Cardiac fibroblast (primary cell): Measurements from ENCODE around the gene TUB.

Experiments used
- DNase-seq, 2 donors: peaks; one replicate each; pipeline versions ENCODE4 v3.0.0 to v3.0.0-alpha.2; 2010; ENCODE audit warnings: low read depth in 2 of 2
- H3K4me3 ChIP-seq, 2 donors: replicated peaks in 1 of 2; 1 replicate in 1 of 2; 2 replicates in 1 of 2; pipeline ENCODE4 v1.5.1; 2011; ENCODE audit warnings: low read depth in 2 of 2, low read length in 2 of 2, mild to moderate bottlenecking in 2 of 2, moderate library complexity in 1 of 2
- TF ChIP-seq, protein P1 (sequence below): IDR thresholded peaks from one replicate; pipeline ENCODE4 v1.5.1; 2011; ENCODE audit warnings: low read depth, mild to moderate bottlenecking, low read length, inconsistent platforms

TUB gene

DNA sequence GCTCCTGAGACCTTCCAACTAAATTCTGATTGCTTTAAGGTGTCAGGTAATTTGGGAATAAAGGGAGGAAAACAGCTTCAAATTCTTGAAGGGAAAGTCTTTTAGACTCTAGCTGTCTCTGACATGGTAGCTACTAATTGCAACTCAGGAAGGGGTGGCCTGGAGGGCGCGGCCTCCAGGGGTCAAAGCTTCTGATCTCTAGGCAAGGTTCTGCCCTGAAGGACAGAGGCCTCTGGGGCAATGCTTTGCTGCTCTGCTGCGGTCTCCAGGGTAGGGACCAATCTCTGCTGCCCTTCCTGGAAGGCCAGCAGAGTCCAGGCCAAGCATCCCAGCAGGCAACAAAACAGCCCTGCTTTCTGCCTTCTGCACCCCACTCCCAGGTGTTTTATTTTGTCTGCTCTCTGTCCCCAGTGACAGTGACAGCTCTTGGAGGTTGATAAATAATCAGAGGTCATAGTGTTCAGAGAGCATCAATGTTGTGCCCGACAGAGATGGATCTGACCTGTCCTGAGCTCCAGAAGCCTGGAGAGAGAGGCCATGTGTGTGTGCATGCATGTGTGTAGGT, 1.8 kb upstream of the TUB start:
- H3K4me3 ChIP-seq, result no peak overlapping the region
- DNase-seq, result no peak
- TF ChIP-seq, protein P1, sequence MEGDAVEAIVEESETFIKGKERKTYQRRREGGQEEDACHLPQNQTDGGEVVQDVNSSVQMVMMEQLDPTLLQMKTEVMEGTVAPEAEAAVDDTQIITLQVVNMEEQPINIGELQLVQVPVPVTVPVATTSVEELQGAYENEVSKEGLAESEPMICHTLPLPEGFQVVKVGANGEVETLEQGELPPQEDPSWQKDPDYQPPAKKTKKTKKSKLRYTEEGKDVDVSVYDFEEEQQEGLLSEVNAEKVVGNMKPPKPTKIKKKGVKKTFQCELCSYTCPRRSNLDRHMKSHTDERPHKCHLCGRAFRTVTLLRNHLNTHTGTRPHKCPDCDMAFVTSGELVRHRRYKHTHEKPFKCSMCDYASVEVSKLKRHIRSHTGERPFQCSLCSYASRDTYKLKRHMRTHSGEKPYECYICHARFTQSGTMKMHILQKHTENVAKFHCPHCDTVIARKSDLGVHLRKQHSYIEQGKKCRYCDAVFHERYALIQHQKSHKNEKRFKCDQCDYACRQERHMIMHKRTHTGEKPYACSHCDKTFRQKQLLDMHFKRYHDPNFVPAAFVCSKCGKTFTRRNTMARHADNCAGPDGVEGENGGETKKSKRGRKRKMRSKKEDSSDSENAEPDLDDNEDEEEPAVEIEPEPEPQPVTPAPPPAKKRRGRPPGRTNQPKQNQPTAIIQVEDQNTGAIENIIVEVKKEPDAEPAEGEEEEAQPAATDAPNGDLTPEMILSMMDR, result no peak

DNA sequence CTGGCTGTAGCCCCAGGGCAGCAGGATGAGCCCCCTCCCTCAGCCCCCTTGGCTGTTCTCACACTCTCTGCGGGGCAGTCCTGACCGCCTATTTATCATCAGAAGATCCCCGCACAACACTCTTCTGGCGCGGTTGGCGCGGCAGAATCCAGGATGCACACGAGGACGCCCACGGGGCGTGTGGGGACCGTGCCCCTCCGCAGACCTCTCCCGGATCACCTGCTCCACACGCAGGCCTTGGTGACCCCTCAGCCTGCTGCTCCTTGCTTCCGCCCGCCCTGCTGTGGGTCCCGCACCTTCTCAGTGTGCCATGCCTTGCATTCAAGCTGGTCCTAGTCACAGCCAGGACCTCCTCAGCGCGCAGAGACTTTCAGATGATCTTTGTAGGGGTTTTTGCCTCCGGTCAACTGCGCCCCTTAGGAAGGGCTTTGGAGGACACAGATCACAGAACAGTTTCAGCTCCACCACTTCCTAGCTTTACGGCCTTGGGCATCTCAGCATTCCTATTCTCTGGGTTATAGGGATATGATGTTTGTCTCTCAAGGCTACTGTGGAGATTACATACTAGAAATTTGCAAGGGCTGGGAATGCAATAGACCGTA, 841 bp upstream of the TUB start:
- H3K4me3 ChIP-seq, result no peak overlapping the region
- TF ChIP-seq, protein P1, result no peak
- DNase-seq, result no peak

DNA sequence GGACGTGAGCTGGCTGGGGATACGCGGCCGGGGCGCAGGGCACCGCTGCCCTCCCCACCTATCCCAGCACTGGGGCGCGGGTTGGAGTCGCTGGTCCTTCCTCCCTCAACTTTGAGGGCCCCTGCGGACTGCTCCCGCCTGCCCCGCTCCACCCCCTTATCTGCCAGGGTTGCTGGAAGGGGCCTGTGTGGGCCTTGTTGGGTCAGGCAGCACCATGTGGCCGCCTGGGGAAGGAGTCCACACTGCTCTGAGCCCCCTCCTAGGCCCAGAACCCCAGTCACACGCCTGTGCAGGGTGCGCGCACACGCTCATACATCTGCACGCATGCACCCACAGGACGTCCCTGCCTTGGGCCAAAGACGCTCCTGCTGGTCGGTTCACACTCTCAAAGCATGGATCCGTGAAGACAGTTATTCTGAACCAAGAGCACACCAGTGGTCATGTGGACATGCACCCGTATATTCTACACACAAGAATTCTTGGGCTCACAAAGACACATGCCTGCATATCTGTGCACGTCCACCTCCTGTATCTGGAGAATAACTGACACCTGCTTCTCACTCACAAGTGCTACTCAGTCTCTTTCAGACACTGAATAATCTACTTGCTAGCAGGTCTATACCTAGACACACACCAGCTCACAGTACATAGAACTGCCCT, 710 bp downstream of the TUB start:
- peak in 1 of 2 donors; percentile 16 for DNase-seq
- H3K4me3 ChIP-seq, result peak overlapping the region; percentile 47 to 53
- TF ChIP-seq, protein P1, result no peak

- H3K4me3 ChIP-seq, result no peak overlapping the region
- DNase-seq, result no peak
- TF ChIP-seq, protein P1, result no peak
These were observed 1.5 kb downstream of the TUB start for GRCh38 chr11:8082391-8083087.

DNA sequence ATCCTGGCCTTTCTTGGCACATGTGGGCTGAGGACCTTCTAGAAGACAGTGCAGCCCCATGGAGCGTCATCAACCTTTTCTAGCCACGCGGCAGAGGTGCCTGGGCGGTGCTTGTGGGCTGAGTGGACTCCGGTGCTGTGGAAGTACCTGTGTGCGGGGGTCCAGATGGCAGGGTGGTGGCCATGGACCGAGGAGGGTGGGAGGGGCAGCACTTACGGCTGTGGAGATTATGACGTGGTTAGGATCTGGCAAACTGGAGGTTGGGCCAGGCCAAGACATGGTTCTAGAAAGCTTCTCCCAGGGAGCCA, 2.0 kb downstream of the TUB start:
- no peak for DNase-seq
- no peak overlapping the region for H3K4me3 ChIP-seq
- TF ChIP-seq, protein P1, result no peak

- no peak overlapping the region for H3K4me3 ChIP-seq
These were observed 2.9 kb downstream of the TUB start for GRCh38 chr11:8083871-8084281.

More at GRCh38 chr11:8083871-8084281, 2.9 kb downstream of the TUB start:
- TF ChIP-seq, protein P1, result no peak
- DNase-seq, result no peak
